NCI-H774 (cell line): Measurements from ENCODE around the gene WDFY3.

Source experiments
- DNase-seq: peaks from one replicate; lab custom pipeline; 2025; lab: John Stamatoyannopoulos, UW

The WDFY3 gene

DNA sequence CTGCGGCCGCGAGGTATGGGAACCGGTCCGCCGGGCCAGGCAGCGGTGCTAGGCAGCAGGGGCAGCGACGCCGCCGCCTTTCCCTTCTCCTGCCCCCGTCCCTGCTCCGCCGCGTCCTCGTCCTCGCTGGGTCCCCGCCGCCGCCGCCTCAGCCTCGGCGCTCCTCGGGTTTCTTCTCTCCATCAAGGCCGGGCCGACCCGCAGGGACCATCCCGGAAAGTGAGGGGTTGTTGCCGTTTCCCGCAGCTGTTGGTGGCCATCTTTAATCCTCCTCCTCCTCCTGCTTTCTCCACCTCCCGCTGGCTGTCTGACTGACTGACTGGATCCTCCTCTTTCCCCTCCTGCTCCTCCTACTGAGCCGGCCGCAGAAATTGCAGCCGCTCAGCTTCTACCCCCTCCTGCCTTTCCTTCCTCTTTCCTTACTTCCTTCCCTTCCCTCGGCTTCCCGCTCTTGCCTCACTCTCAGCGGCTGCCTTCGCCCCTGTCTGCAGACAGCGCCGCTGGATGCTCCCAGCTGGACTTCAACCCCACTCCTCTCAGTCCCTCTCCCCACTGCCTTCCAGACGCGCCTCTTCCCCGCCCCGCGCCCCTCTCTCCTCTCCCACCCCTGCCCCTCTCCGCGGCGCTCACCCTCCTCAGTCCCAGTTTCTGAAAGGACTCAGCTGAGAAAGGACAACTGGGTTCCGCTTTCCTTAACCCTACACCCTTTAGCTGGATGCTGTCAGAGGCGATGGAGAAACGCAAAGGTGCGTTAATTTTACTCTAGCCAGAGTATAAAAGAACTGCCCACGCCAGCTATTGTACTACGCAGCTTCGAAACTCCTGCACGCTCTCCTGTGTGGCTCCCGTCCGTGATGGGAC, at the start of gene WDFY3:
WDFY3 (minus strand) TSS at position 309 of the 861 bp plus-strand sequence. CDS start 106,099 bp downstream, outside the sequence.
- peak; percentile 55 for DNase-seq

DNA sequence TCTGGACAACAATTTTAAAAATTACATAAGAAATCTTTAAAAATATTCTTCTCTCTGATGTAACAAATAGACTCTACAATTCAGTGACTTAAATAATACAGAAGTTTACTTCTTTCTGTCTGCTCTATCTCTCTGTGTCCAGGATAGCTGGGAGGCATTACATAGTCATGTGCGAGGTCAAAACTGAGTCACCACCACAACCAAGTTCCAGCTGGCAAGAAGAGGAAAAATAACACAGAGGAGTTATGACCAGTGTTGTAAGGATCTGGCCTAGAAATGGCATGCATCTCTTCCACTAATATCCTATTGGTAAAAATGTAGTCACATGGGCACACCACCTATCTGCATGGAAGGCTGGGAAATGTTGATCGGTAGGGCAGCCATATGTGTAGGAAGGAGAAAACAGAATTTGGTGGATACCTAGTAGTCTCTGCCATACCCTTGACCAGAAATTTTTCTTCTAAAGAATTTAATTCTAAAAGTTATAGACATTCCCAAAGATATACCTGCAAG, 39.4 kb upstream of the WDFY3 start:
- no peak for DNase-seq

GRCh38 chr4:85000343-85000742, 33.9 kb upstream of the WDFY3 start:
- no peak for DNase-seq

DNA sequence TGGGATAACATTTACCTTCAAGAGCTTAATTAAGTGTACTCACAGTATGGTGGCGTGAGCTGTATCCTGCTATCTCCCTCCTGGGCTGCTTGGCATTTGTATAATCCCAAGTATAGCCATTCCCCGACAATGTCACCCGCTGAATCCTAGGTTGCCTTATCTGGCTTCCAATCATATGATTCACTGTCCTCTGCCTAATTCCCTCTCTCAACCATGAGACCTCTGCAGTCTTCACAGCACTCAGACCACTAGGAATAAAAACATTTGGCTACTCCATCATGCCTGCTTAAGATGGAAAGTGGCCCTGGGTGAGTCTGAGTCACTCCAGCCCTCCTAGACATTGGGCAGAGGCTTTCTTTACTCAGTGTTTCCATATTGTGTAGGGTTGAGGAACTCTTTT, 28.9 kb upstream of the WDFY3 start:
- no peak for DNase-seq

- DNase-seq = no peak
These were observed 27.8 kb upstream of the WDFY3 start for GRCh38 chr4:84994280-84994679.

- DNase-seq = no peak
These were observed 19.5 kb upstream of the WDFY3 start for GRCh38 chr4:84985952-84986351.

DNA sequence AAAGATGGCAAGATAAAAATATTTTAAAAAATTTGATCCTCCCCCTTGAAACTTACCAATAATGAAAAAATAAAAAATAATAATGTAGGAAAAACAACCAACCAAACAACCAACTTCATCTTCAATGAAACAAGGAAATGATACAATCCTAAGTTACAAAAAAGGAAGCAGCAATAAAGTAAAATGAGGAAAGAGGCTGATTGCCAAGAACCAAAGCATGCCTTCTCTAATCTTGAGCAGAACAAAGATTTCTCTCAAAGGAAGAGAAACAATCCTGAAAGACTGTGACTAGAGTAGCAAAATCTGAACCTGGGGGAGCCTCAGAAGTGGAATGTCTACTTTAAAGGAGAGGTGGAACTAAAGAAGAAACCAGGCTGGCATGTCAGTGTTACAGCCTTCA, 10.9 kb upstream of the WDFY3 start:
- DNase-seq = no peak

- no peak for DNase-seq
These were observed 7.4 kb upstream of the WDFY3 start for GRCh38 chr4:84973856-84974255.

DNA sequence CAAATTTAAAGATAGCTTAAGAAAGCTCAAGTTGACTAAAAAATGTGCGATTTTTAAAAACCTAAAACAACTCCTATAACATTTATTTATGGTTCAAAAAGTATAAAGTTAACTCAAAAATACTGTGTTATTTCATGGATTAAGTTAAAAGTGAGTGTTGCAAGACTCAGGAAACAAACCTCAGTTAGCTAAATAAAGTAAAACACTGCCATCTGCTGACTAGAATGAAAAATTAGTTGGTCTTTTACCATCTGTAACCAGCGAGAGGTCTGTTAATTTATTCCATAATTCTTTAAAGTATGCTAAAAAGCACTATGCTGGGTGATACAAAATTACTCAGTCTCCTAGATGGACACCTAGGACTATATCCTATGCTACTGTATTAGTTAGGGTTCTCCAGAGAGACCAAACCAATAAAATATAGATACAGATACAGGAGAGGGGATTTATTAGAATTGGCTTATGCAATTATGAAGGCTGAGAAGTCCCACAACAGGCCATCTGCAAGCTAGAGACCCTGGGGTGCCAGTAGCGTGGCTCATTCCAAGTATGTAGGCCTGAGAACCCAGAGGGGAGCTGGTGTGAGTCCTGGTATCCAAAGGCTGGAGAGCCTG, 4.9 kb upstream of the WDFY3 start:
- DNase-seq = no peak

GRCh38 chr4:84968925-84969324, 2.4 kb upstream of the WDFY3 start:
- DNase-seq = no peak

GRCh38 chr4:84967243-84967690, 777 bp upstream of the WDFY3 start:
- DNase-seq = no peak

GRCh38 chr4:84965553-84966381, 723 bp downstream of the WDFY3 start:
- no peak for DNase-seq

- DNase-seq = no peak
These were observed 1.4 kb downstream of the WDFY3 start for GRCh38 chr4:84964995-84965552.

GRCh38 chr4:84962102-84962501, 4.4 kb downstream of the WDFY3 start:
- DNase-seq = no peak

DNA sequence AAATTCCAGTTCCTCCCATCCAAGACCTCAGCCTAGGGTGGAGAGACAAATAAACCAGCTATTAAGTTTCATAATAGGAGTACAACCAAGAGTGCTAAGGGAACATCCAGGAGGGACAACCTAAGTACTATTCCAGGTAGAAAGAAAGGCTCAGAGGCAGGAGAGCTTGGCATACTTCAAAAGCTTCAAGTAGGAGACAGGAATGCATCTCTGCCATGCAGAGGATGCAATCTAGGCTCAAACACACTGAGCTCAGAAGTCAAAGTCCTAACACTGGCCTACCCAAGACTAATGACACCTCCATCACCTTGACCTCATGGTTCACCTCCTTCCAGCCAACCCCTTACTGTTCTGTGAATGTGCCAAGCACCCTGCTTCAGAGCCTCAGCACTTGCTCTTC, 8.1 kb downstream of the WDFY3 start:
- no peak for DNase-seq

GRCh38 chr4:84957514-84958420, 8.7 kb downstream of the WDFY3 start:
- no peak for DNase-seq

DNA sequence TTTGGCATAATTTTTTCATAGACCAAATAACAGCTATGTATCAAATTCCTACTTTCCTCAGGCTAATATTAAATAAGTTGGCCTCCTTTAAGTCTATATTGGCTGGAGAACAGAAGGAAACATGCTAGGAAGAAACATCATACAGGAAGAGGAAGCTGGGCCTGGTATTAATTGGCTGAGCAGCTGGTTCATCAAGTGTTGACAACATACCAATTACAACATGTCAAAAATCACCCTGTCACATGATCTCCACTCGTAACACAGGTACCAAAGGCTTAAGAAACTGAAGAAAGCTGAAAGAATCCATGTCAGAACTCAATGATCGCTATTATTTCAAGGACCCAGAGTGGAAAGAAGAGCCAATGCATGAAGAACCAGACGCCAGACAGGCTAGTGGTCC, 10.5 kb downstream of the WDFY3 start:
- DNase-seq = no peak

- DNase-seq = no peak
These were observed 11.4 kb downstream of the WDFY3 start for GRCh38 chr4:84954982-84955567.

DNA sequence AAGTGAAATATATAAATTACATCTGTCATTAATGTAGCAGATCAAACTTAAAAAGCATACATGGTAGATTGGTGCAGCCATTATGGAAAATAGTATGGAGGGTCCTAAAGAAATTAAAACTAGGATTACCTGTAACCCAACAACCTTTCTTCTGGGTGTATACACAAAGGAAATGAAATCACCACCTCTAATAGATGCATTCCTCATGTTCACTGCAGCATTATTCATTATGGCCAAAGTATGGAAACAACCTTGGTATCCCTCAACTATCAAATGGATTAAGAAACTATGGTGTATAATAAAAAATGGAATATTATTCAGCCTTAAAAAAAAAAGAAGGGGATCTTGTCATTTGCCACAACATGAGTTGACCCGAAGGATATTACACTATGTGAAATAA, 13.7 kb downstream of the WDFY3 start:
- DNase-seq = no peak

- DNase-seq = no peak
These were observed 14.5 kb downstream of the WDFY3 start for GRCh38 chr4:84952004-84952403.

GRCh38 chr4:84948056-84948455, 18.4 kb downstream of the WDFY3 start:
- DNase-seq = no peak
